Endothelial cell of umbilical vein (primary cell): ENCODE data around the gene CARMIL1. TPM values are rescaled to one million over a fixed set of nuclear protein-coding genes. Genes with fewer than 3 reads are reported as not detected.

Experiments used
- BruUV-seq: library from RNA; stranded (reverse); fragments of 400-500 nt; replicated peaks from 2 replicates; lab custom pipeline; 2021; lab: Mats Ljungman, UMichigan
- CTCF ChIA-PET: fragments of 300-600, 350-600 bp; sonication (Branson Sonifier 250); formaldehyde crosslinking; loops from one replicate; lab custom pipeline; 2021; ENCODE audit warnings: antibody characterized with exemption, inconsistent platforms; lab: Charles Lee
- POLR2A ChIA-PET: fragments of 300-600, 350-600 bp; sonication (Branson Sonifier 250); formaldehyde crosslinking; loops from one replicate; lab custom pipeline; 2021; ENCODE audit warnings: antibody characterized with exemption, inconsistent platforms; lab: Charles Lee
- DNase-seq: peaks from one replicate; pipeline ENCODE4 v3.0.0-alpha.2; 2011; ENCODE audit warnings: low read depth, low spot score
- FAIRE-seq: peaks from 2 replicates; lab custom pipeline; 2011; peaks lifted over from hg19 to GRCh38; lab: Jason Lieb, UNC
- H2AFZ ChIP-seq: 2 replicates; pipeline ENCODE4 v1.6.0; 2012; ENCODE audit warnings: low read depth, low read length, control low read depth, inconsistent platforms
- H3K27ac ChIP-seq: 2 replicates; pipeline ENCODE4 v1.5.1; 2011; ENCODE audit warnings: low read depth, mild to moderate bottlenecking, control low read depth, low read length, moderate library complexity; ENCODE audit not compliant: insufficient read depth
- H3K27me3 ChIP-seq, 2 experiments: 2 replicates each; pipeline versions ENCODE4 v1.6.0 to v1.6.1; 2011; ENCODE audit warnings: low read length in 2 of 2, mixed read lengths in 1 of 2; ENCODE audit not compliant: control insufficient read depth in 2 of 2, insufficient read depth in 2 of 2
- H3K36me3 ChIP-seq, 2 experiments: 2 replicates in 1 of 2; 3 replicates in 1 of 2; pipeline ENCODE4 v1.5.1; 2011; ENCODE audit warnings: low read length in 2 of 2, mild to moderate bottlenecking in 1 of 2, moderate library complexity in 1 of 2; ENCODE audit not compliant: control insufficient read depth in 2 of 2, insufficient read depth in 2 of 2; ENCODE audit errors: extremely low read depth in 1 of 2
- H3K4me1 ChIP-seq: 3 replicates; pipeline ENCODE4 v1.5.1; 2011; ENCODE audit warnings: mild to moderate bottlenecking, low read length; ENCODE audit not compliant: control insufficient read depth, insufficient read depth; ENCODE audit errors: extremely low read depth
- H3K4me2 ChIP-seq: 2 replicates; pipeline ENCODE4 v1.6.1; 2011; ENCODE audit warnings: low read length, control low read depth, mixed read lengths; ENCODE audit not compliant: insufficient read depth
- H3K4me3 ChIP-seq, 3 experiments: fragments of 200-600 bp in 1 of 3; sonication (generic), shearing (Covaris generic) in 1 of 3; replicated peaks in 1 of 3; 2 replicates each; pipeline ENCODE4 v1.5.1; 2011 to 2016; ENCODE audit warnings: control low read depth in 3 of 3, low read length in 3 of 3, mild to moderate bottlenecking in 2 of 3, inconsistent platforms in 1 of 3, low read depth in 1 of 3, moderate library complexity in 1 of 3; ENCODE audit not compliant: insufficient read depth in 1 of 3
- H3K79me2 ChIP-seq: 2 replicates; pipeline ENCODE4 v1.6.0; 2012; ENCODE audit warnings: low read length, inconsistent platforms; ENCODE audit not compliant: control insufficient read depth, insufficient read depth
- H3K9ac ChIP-seq: replicated peaks from 2 replicates; pipeline ENCODE3; 2011; ENCODE audit warnings: low read length, control low read depth; ENCODE audit not compliant: insufficient read depth; ENCODE audit errors: extremely low read depth
- H3K9me1 ChIP-seq: replicated peaks from 3 replicates; pipeline ENCODE4 v1.6.0; 2011; ENCODE audit warnings: mild to moderate bottlenecking, low read length; ENCODE audit not compliant: control insufficient read depth, insufficient read depth; ENCODE audit errors: extremely low read depth
- H3K9me3 ChIP-seq: replicated peaks from 2 replicates; pipeline ENCODE4 v1.5.1; 2012; ENCODE audit warnings: low read length, inconsistent platforms; ENCODE audit not compliant: control insufficient read depth, insufficient read depth
- H4K20me1 ChIP-seq: replicated peaks from 2 replicates; pipeline ENCODE3; 2011; ENCODE audit warnings: mild to moderate bottlenecking, low read length; ENCODE audit not compliant: control insufficient read depth, insufficient read depth; ENCODE audit errors: extremely low read depth
- CTCF ChIP-seq, 2 donors: IDR thresholded peaks; 1 replicate in 1 of 2; 2 replicates in 1 of 2; pipeline ENCODE4 v1.5.1; 2011; ENCODE audit warnings: low read length in 2 of 2, mild to moderate bottlenecking in 2 of 2, moderate library complexity in 2 of 2, control low read depth in 1 of 2, inconsistent platforms in 1 of 2, low read depth in 1 of 2; ENCODE audit not compliant: insufficient read depth in 1 of 2; ENCODE audit errors: extremely low read depth in 1 of 2
- EZH2 ChIP-seq: IDR thresholded peaks from 2 replicates; pipeline ENCODE4 v1.6.1; 2012; ENCODE audit warnings: borderline replicate concordance, low read depth, mild to moderate bottlenecking, moderate library complexity, low read length, inconsistent platforms; ENCODE audit not compliant: severe bottlenecking
- FOS ChIP-seq: IDR thresholded peaks from 2 replicates; pipeline ENCODE4 v1.6.1; 2011; ENCODE audit warnings: mild to moderate bottlenecking, low read length, moderate library complexity, borderline replicate concordance; ENCODE audit not compliant: insufficient read depth
- GATA2 ChIP-seq: IDR thresholded peaks from 2 replicates; pipeline ENCODE4 v1.7.0; 2011; ENCODE audit warnings: low read depth, mild to moderate bottlenecking, moderate library complexity, mixed read lengths, low read length; ENCODE audit not compliant: insufficient read length, insufficient read depth
- JUN ChIP-seq: IDR thresholded peaks from 2 replicates; pipeline ENCODE4 v1.6.1; 2011; ENCODE audit warnings: borderline replicate concordance, low read depth; ENCODE audit not compliant: insufficient read length, insufficient read depth
- MAX ChIP-seq: IDR thresholded peaks from 2 replicates; pipeline ENCODE4 v1.6.1; 2011; ENCODE audit not compliant: insufficient read depth, insufficient read length
- MYC ChIP-seq: IDR thresholded peaks from one replicate; pipeline ENCODE4 v1.6.1; 2011; ENCODE audit warnings: mild to moderate bottlenecking, low read depth, low read length
- POLR2A ChIP-seq: IDR thresholded peaks from 2 replicates; pipeline ENCODE4 v1.6.1; 2012; ENCODE audit warnings: low read depth, mild to moderate bottlenecking, control low read depth, low read length
- POLR2AphosphoS5 ChIP-seq: IDR thresholded peaks from 2 replicates; pipeline ENCODE4 v1.6.1; 2012; ENCODE audit warnings: low read depth, mild to moderate bottlenecking, control low read depth, low read length, moderate library complexity; ENCODE audit not compliant: insufficient read depth
- dilution Hi-C: fragments of 300-500 bp; cut with MboI; formaldehyde crosslinking; loops from one replicate; pipeline ENCODE4 v1.15.0; 2019; ENCODE audit warnings: low sequenced_read_pairs; ENCODE audit not compliant: extremely low pct_ligation_motif_present
- intact Hi-C: fragments of 100-400 bp; cut with micrococcal nuclease; formaldehyde crosslinking; loops from one replicate; pipeline ENCODE4 v1.10.0; 2022
- polyA plus RNA-seq, 4 experiments: library from polyadenylated mRNA; depleted of rRNA in 3 of 4; stranded (reverse) in 3 of 4; unstranded in 1 of 4; fragments of >200 nt; gene quantifications; 2 replicates each; pipeline versions ENCODE4 v1.2.1 to v1.2.3, GENCODE V29; 2011 to 2012; ENCODE audit warnings: missing spikeins in 1 of 4
- total RNA-seq: library from RNA; stranded (reverse); gene quantifications from 2 replicates; pipeline ENCODE4 v1.2.3, GENCODE V29; 2021

The CARMIL1 gene
- total and polyA plus RNA-seq, 2 donors (not counting 3 experiments of a cell fraction or from before 2014, with no cell fraction given): 1.3 to 8.7 TPM

GRCh38 chr6:25525078-25525477 is 245.9 kb downstream of the CARMIL1 start:
- no peaks in the 10 kb centered on the region for H3K27me3 ChIP-seq
- no peaks in the 10 kb centered on the region for H3K9me1 ChIP-seq
- POLR2A ChIA-PET: no interaction called here
- H3K79me2 ChIP-seq: no peaks in the 10 kb centered on the region
- no peaks in the 10 kb centered on the region for H3K36me3 ChIP-seq
- H3K4me1 ChIP-seq: no peaks in the 10 kb centered on the region
- H3K9me3 ChIP-seq: no peaks in the 10 kb centered on the region
- CTCF ChIA-PET: interaction anchor here (1.4 kb wide), 1 partner anchor 259 kb away, joined by 3 read pairs; no protein-coding TSS in a partner anchor
- no TSS peak for BruUV-seq
- H3K4me2 ChIP-seq: no peak overlapping the region
- intact Hi-C loops: no loop called here
- no peak overlapping the region for H2AFZ ChIP-seq
- H4K20me1 ChIP-seq: no peaks in the 10 kb centered on the region
- dilution Hi-C loops: no loop called here
- DNase-seq (no peak), FAIRE-seq (no peak)
- H3K27ac ChIP-seq: no peak overlapping the region
- H3K9ac ChIP-seq: no peak overlapping the region
- H3K4me3 ChIP-seq: no peak overlapping the region
- no peak for TF ChIP-seq GATA2
- TF ChIP-seq EZH2: no peak
- no peak for TF ChIP-seq POLR2A
- TF ChIP-seq CTCF (IDR thresholded peaks at IDR 0.05; ENCODE audit: extremely low read depth in 1 of 2, insufficient read depth in 1 of 2, low read depth in 1 of 2, low read length in 2 of 2): no peak
- no peak for TF ChIP-seq MAX
- TF ChIP-seq POLR2AphosphoS5: no peak
- no peak for TF ChIP-seq FOS
- no peak for TF ChIP-seq MYC
- no peak for TF ChIP-seq JUN
